HFFc6 (cell line): ENCODE results near the gene CENPL. TPM values are rescaled to one million over a fixed set of nuclear protein-coding genes. Genes with fewer than 3 reads are reported as not detected.
A peak's percentile ranks its signal among the peaks of the same experiment; 100 is the strongest.

Experiments used
- DNase-seq: peaks from one replicate; pipeline ENCODE4 v3.0.0-alpha.2; 2018
- H3K27ac Mint-ChIP-seq: 2 replicates; pipeline ENCODE4 v1.8.0; 2020; ENCODE audit warnings: mild to moderate bottlenecking, mixed read lengths
- H3K27me3 Mint-ChIP-seq: 2 replicates; pipeline ENCODE4 v1.8.0; 2021; ENCODE audit warnings: mild to moderate bottlenecking, moderate library complexity, mixed read lengths; ENCODE audit not compliant: insufficient read depth
- H3K36me3 Mint-ChIP-seq: 2 replicates; pipeline ENCODE4 v1.8.0; 2021; ENCODE audit warnings: low read depth, mixed read lengths
- H3K4me1 Mint-ChIP-seq: 2 replicates; pipeline ENCODE4 v1.8.0; 2020; ENCODE audit warnings: low read depth, mixed read lengths
- H3K4me3 Mint-ChIP-seq: 2 replicates; pipeline ENCODE4 v1.8.0; 2020; ENCODE audit warnings: mild to moderate bottlenecking, moderate library complexity, mixed read lengths
- H3K9me3 Mint-ChIP-seq: 2 replicates; pipeline ENCODE4 v1.8.0; 2020; ENCODE audit warnings: mild to moderate bottlenecking, mixed read lengths
- total RNA-seq, 6 experiments: library from RNA; stranded (reverse); fragmentation: NEBNext Ultra II Directional; extraction: Animal tissue kit (Norgen Biotek cat#: 25700); gene quantifications; 2 replicates in 1 of 6; 3 replicates in 5 of 6; pipeline ENCODE4 v1.2.3, GENCODE V29; 2021
- TF ChIP-seq, protein P1 (sequence below): fragments of 200-600 bp; sonication (generic); IDR thresholded peaks from 2 replicates; pipeline ENCODE4 v1.5.0; 2021; ENCODE audit warnings: antibody characterized with exemption, mild to moderate bottlenecking

Gene CENPL
- total RNA-seq, 6 experiments from 2014 or later, result 13.3 to 18.9 (median 15.9) TPM

DNA sequence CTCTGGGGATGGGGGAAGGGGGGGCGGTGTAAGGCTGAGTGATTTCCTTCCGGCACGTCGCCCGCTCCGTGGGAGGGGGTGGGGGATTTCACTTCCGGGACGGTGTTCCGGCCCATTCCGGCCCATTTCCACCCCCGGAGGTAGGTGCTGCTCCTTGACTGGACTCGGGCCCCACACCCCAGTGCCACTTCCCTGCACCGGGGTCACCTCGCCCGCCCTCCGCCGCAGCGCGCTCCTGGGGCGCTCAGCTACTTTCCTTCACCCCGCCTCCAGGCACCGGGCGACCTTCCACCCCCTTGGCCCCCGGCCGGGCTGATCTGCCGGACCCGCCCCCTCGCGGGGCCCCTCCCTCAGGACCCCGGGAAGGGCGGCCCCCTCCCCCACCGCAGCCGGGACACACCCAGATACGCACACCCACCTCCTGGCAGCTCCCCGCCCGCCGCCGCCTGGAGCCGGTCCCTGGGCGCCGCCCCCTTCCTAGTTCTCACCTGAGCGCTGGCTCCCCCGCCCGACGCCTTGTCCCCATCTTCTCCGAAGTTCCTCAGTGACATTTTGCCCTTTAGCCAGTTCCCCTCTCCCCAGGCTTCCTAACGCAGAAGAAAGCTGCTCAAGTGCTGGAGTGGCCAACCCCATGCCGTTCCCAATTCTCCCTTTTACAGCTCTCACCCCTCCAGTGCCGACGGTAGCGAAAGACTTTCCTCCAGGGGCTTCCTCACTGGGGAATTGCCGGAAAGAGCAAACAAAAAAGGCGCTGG, 43.8 kb upstream of the CENPL start, which contains the start of gene ZBTB37:
TSS of gene ZBTB37 (plus strand) at position 115 of the 755 bp plus-strand sequence. CDS start 1,846 bp downstream, outside the sequence.
- H3K27me3 Mint-ChIP-seq, result peaks cover 24% of the 10 kb centered on the region
- peaks cover 62% of the 10 kb centered on the region for H3K4me1 Mint-ChIP-seq
- TF ChIP-seq, protein P1, sequence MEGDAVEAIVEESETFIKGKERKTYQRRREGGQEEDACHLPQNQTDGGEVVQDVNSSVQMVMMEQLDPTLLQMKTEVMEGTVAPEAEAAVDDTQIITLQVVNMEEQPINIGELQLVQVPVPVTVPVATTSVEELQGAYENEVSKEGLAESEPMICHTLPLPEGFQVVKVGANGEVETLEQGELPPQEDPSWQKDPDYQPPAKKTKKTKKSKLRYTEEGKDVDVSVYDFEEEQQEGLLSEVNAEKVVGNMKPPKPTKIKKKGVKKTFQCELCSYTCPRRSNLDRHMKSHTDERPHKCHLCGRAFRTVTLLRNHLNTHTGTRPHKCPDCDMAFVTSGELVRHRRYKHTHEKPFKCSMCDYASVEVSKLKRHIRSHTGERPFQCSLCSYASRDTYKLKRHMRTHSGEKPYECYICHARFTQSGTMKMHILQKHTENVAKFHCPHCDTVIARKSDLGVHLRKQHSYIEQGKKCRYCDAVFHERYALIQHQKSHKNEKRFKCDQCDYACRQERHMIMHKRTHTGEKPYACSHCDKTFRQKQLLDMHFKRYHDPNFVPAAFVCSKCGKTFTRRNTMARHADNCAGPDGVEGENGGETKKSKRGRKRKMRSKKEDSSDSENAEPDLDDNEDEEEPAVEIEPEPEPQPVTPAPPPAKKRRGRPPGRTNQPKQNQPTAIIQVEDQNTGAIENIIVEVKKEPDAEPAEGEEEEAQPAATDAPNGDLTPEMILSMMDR, result no peak
- H3K27ac Mint-ChIP-seq, result peak within 1 kb of the TSS; percentile 97
- H3K36me3 Mint-ChIP-seq, result peaks cover 63% of the 10 kb centered on the region
- no peak for DNase-seq
- H3K4me3 Mint-ChIP-seq, result peak within 1 kb of the TSS; percentile 99
- H3K9me3 Mint-ChIP-seq, result peaks cover 18% of the 10 kb centered on the region

DNA sequence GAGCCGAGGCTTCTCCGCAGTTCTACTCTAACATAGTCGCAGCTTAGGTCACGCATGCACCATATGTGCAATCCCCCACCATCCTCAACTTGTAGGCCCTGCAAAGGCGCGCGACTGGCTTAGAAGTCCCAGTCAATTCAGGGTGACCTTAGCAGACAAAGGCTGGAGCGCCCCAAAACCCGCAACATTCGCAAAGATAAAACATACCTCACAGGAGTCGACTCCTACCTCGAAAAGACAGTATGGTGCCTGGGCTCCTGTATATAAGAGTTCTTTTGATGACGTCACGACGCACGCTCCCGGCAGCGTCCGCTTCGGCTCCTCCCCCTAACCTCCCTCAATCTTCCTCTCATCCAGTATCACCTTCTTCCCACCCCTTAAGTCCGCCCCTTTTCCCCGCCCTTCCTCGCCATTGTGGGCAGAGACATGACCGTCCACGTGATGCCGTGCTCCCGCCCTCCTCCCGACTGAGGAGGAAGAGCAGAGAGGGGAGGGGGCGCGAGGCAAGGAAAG, 43.1 kb upstream of the CENPL start, which contains the start of gene GAS5:
TSS of gene GAS5 (minus strand) at position 237 of the 513 bp plus-strand sequence.
- DNase-seq, result peak; percentile 99
- TF ChIP-seq, protein P1, result no peak
- Mint-ChIP-seq H3K27me3 (peaks cover 26% of the 10 kb centered on the region), H3K27ac (peak within 1 kb of the TSS; percentile 97), H3K36me3 (peaks cover 62% of the 10 kb centered on the region), H3K9me3 (peaks cover 18% of the 10 kb centered on the region), H3K4me1 (peaks cover 63% of the 10 kb centered on the region), H3K4me3 (peak within 1 kb of the TSS; percentile 99)

DNA sequence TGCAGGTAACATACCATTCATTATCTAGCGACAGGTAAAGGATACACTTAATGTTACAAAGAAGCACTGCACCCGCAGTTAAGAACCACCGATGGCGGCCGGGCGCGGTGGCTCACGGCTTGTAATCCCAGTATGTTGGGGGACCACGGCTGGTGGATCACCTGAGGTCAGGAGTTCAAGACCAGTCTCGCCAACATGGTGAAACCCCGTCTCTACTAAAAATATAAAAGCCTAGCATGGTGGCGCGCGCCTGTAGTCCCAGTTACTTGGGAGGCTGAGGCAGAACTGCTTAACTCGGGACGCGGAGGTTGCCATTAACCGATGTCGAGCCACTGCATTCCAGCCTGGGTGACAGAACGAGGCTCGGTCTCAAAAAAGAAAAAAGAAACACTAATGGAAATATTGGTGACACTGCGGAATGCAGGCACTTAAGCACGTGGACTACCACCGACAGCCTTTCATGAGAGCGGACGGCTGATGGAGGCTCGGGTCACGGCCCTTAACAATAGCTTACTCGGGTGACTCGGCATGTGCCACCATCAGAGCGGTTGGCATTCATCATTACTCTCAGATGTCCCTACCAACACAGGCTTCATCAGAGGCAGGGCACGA, 42.6 kb upstream of the CENPL start:
- no peak for DNase-seq
- H3K4me1 Mint-ChIP-seq, result peaks cover 63% of the 10 kb centered on the region
- H3K36me3 Mint-ChIP-seq, result peaks cover 62% of the 10 kb centered on the region
- TF ChIP-seq, protein P1, result no peak
- H3K9me3 Mint-ChIP-seq, result peaks cover 18% of the 10 kb centered on the region
- peak overlapping the region; percentile 99 for H3K4me3 Mint-ChIP-seq
- peaks cover 26% of the 10 kb centered on the region for H3K27me3 Mint-ChIP-seq
- H3K27ac Mint-ChIP-seq, result peak overlapping the region; percentile 97

DNA sequence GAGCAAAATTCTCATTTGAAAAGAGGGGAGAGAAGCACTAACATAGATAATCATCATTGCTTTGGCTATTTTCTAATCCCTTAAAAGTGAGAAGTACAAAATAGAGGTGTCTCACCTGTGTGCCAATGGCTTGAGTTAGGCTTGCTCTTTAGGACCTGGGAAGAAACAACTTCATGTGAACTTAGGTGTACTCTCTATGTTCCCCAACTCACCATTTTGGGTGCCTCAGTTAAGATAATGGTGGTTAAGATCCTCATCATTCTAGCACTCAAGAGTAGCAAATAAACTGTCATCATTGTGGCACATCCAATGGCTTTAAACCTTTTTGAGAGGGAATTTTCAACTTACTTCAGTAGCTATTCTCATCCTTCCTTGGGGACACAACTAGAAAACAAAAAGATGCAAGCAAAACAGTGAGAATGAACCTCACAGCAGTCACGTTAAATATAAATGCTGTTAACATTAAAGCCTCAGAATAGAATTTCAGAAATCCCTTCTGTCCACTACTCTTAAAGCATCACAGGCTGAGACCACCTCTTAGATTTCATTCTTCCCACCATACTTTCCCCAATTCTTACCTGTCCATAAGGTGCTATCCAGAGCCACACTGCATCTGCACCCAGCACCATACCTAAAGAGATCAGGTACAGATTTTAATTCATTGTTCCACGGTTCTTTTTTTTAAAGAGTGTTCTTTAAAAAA, 41.9 kb upstream of the CENPL start:
- TF ChIP-seq, protein P1, result no peak
- Mint-ChIP-seq H3K27ac (peak overlapping the region; percentile 97), H3K4me1 (peaks cover 60% of the 10 kb centered on the region), H3K4me3 (peak overlapping the region; percentile 99), H3K36me3 (peaks cover 64% of the 10 kb centered on the region), H3K27me3 (peaks cover 26% of the 10 kb centered on the region), H3K9me3 (peaks cover 18% of the 10 kb centered on the region)
- DNase-seq, result no peak

DNA sequence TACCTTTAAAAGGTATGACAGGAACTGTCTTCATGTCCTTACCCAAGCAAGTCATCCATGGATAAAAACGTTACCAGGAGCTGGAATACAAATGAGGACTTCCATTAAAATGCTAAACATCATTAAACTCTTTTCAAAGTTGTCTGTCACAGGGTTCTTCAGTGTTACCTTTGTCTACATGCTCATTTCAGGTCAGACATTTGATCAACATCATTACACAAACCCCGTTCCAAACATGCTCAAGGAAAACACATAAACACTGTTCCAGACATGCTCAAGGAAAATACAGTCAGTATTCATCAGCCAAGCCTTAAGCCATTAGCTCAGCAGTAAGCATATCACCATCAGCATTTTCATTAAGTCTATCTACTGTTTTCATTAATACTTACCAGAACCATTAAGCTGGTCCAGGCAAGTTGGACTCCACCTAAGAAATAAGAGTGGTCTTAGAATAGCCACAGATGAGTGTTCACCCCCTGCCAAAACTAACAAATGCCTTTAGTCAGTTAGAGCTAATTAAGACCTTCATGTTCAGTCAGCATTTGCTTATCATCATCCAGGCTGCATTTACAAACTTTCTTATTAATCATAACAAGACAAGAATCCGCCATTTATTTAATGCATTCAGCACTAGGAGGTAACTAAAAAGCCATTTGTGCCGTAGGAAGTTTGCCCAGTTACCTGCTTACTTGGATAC, 40.9 kb upstream of the CENPL start:
- H3K27ac Mint-ChIP-seq, result peak overlapping the region; percentile 97
- TF ChIP-seq, protein P1, result no peak
- DNase-seq, result no peak
- peaks cover 26% of the 10 kb centered on the region for H3K27me3 Mint-ChIP-seq
- peaks cover 57% of the 10 kb centered on the region for H3K36me3 Mint-ChIP-seq
- H3K4me3 Mint-ChIP-seq, result peak overlapping the region; percentile 99
- peaks cover 18% of the 10 kb centered on the region for H3K9me3 Mint-ChIP-seq
- peaks cover 53% of the 10 kb centered on the region for H3K4me1 Mint-ChIP-seq
